ENCODE results near the gene ZNF561.
"Not testable (repeated sequence)": the region's sequence is repeated elsewhere in the genome, so short reads cannot be mapped to it uniquely, and the experiment has no call there.

ZNF561 gene

GRCh38 chr19:9620842-9621155 is 233 bp downstream of the ZNF561 start:
- Mint-ChIP-seq H3K4me3 (peak overlapping the region; percentile 96 to 99), H3K4me1 (ENCODE audit: low read depth in 2 of 2) (peaks cover 18 to 19% of the 10 kb centered on the region in 2 donors), H3K27me3 (no peaks in the 10 kb centered on the region), H3K27ac (peak overlapping the region; percentile 100), H3K36me3 (ENCODE audit: insufficient read depth) (peaks cover 52% of the 10 kb centered on the region), H3K9me3 (peaks cover 0 to 2% of the 10 kb centered on the region in 2 donors)
- DNase-seq (no peak), ATAC-seq (replicated peaks) (no peak)

GRCh38 chr19:9615844-9616243 is 5.2 kb downstream of the ZNF561 start:
- no peak overlapping the region for H3K4me3 Mint-ChIP-seq
- no peak overlapping the region for H3K27ac Mint-ChIP-seq
- H3K36me3 Mint-ChIP-seq (ENCODE audit: insufficient read depth) = peaks cover 88% of the 10 kb centered on the region

GRCh38 chr19:9610484-9611113 is 10.4 kb downstream of the ZNF561 start:
- Mint-ChIP-seq H3K9me3 (peaks cover 0 to 10% of the 10 kb centered on the region in 2 donors), H3K27me3 (no peaks in the 10 kb centered on the region), H3K27ac (no peak overlapping the region), H3K36me3 (ENCODE audit: insufficient read depth) (peaks cover 52% of the 10 kb centered on the region), H3K4me3 (no peak overlapping the region), H3K4me1 (ENCODE audit: low read depth in 2 of 2) (no peaks in the 10 kb centered on the region)
- ATAC-seq (replicated peaks) (no peak), DNase-seq (no peak)

More at GRCh38 chr19:9615844-9616243, 5.2 kb downstream of the ZNF561 start:
- Mint-ChIP-seq H3K27me3 (no peaks in the 10 kb centered on the region), H3K4me1 (ENCODE audit: low read depth in 2 of 2) (peaks cover 5 to 6% of the 10 kb centered on the region in 2 donors), H3K9me3 (peaks cover 0 to under 1% of the 10 kb centered on the region in 2 donors)
- ATAC-seq (replicated peaks) (no peak), DNase-seq (no peak)

- Mint-ChIP-seq H3K4me1 (ENCODE audit: low read depth in 2 of 2) (no peaks in the 10 kb centered on the region), H3K36me3 (ENCODE audit: insufficient read depth) (peaks cover 35% of the 10 kb centered on the region), H3K4me3 (no peak overlapping the region), H3K27ac (no peak overlapping the region), H3K27me3 (no peaks in the 10 kb centered on the region), H3K9me3 (peaks cover 0 to 10% of the 10 kb centered on the region in 2 donors)
- DNase-seq (no peak), ATAC-seq (replicated peaks) (no peak)
Observed at GRCh38 chr19:9608912-9609311, 12.1 kb downstream of the ZNF561 start.

GRCh38 chr19:9597027-9597426 is 24.0 kb downstream of the ZNF561 start:
- ATAC-seq (replicated peaks) (no peak), DNase-seq (no peak)
- Mint-ChIP-seq H3K9me3 (peaks cover 3 to 7% of the 10 kb centered on the region in 2 donors), H3K4me1 (ENCODE audit: low read depth in 2 of 2) (no peaks in the 10 kb centered on the region), H3K27ac (no peak overlapping the region), H3K27me3 (peaks cover 25 to 32% of the 10 kb centered on the region in 2 donors), H3K4me3 (no peak overlapping the region), H3K36me3 (ENCODE audit: insufficient read depth) (no peaks in the 10 kb centered on the region)

GRCh38 chr19:9586764-9587163 is 34.3 kb downstream of the ZNF561 start:
- DNase-seq = peak; percentile 59 to 72 (median 65)

GRCh38 chr19:9584073-9584833 is 36.8 kb downstream of the ZNF561 start, which contains the start of gene ZNF121:
Gene ZNF121 (minus strand): TSS chr19:9584504. CDS start chr19:9568097, 16,407 bp downstream.
- Mint-ChIP-seq H3K4me1 (ENCODE audit: low read depth in 2 of 2) (peaks cover 21 to 28% of the 10 kb centered on the region in 2 donors), H3K27me3 (peaks cover 0 to 10% of the 10 kb centered on the region in 2 donors), H3K4me3 (peak within 1 kb of the TSS; percentile 95), H3K9me3 (no peaks in the 10 kb centered on the region), H3K36me3 (ENCODE audit: insufficient read depth) (peaks cover 11% of the 10 kb centered on the region), H3K27ac (peak within 1 kb of the TSS; percentile 97 to 98)
- ATAC-seq (replicated peaks) = peak; percentile 86
- peak; percentile 75 to 77 (median 75) for DNase-seq

More at GRCh38 chr19:9586764-9587163, 34.3 kb downstream of the ZNF561 start:
- no peaks in the 10 kb centered on the region for H3K9me3 Mint-ChIP-seq
- peaks cover 8% of the 10 kb centered on the region for H3K36me3 Mint-ChIP-seq (ENCODE audit: insufficient read depth)
- ATAC-seq (replicated peaks) = peak; percentile 53
- H3K27me3 Mint-ChIP-seq = peaks cover 4 to 24% of the 10 kb centered on the region in 2 donors
- no peak overlapping the region for H3K27ac Mint-ChIP-seq
- H3K4me1 Mint-ChIP-seq (ENCODE audit: low read depth in 2 of 2) = peaks cover 9 to 12% of the 10 kb centered on the region in 2 donors
- no peak overlapping the region for H3K4me3 Mint-ChIP-seq

GRCh38 chr19:9582081-9582725 is 38.8 kb downstream of the ZNF561 start:
- not testable (repeated sequence) for H3K27me3 Mint-ChIP-seq; H3K9me3 Mint-ChIP-seq; DNase-seq; ATAC-seq (replicated peaks)
- Mint-ChIP-seq H3K27ac (peak overlapping the region; percentile 39 to 70), H3K4me3 (peak overlapping the region; percentile 62 to 66), H3K36me3 (ENCODE audit: insufficient read depth) (peaks cover 14% of the 10 kb centered on the region), H3K4me1 (ENCODE audit: low read depth in 2 of 2) (peaks cover 35 to 45% of the 10 kb centered on the region in 2 donors)

- peaks cover 26% of the 10 kb centered on the region for H3K36me3 Mint-ChIP-seq (ENCODE audit: insufficient read depth)
- ATAC-seq (replicated peaks) = no peak
- H3K9me3 Mint-ChIP-seq = no peaks in the 10 kb centered on the region
- peak overlapping the region in 1 of 2 donors; percentile 48 for H3K27ac Mint-ChIP-seq
- DNase-seq = no peak
- peaks cover 37 to 56% of the 10 kb centered on the region in 2 donors for H3K4me1 Mint-ChIP-seq (ENCODE audit: low read depth in 2 of 2)
- H3K4me3 Mint-ChIP-seq = peak overlapping the region in 1 of 2 donors; percentile 34
- no peaks in the 10 kb centered on the region for H3K27me3 Mint-ChIP-seq
Observed at GRCh38 chr19:9580728-9581127, 40.3 kb downstream of the ZNF561 start.

- Mint-ChIP-seq H3K9me3 (peaks cover 12 to 14% of the 10 kb centered on the region in 2 donors), H3K27ac (no peak overlapping the region), H3K27me3 (no peaks in the 10 kb centered on the region), H3K4me3 (no peak overlapping the region), H3K36me3 (ENCODE audit: insufficient read depth) (peaks cover 48% of the 10 kb centered on the region), H3K4me1 (ENCODE audit: low read depth in 2 of 2) (peaks cover 10 to 16% of the 10 kb centered on the region in 2 donors)
- no peak for ATAC-seq (replicated peaks)
- no peak for DNase-seq
Observed at GRCh38 chr19:9570255-9570654, 50.8 kb downstream of the ZNF561 start.

GRCh38 chr19:9566729-9567128 is 54.3 kb downstream of the ZNF561 start:
- H3K9me3 Mint-ChIP-seq = peaks cover 5 to 12% of the 10 kb centered on the region in 2 donors
- no peaks in the 10 kb centered on the region for H3K27me3 Mint-ChIP-seq
- H3K36me3 Mint-ChIP-seq (ENCODE audit: insufficient read depth) = peaks cover 64% of the 10 kb centered on the region
- ATAC-seq (replicated peaks) = no peak
- H3K4me3 Mint-ChIP-seq = no peak overlapping the region
- peaks cover 0 to 2% of the 10 kb centered on the region in 2 donors for H3K4me1 Mint-ChIP-seq (ENCODE audit: low read depth in 2 of 2)
- DNase-seq = no peak
- H3K27ac Mint-ChIP-seq = no peak overlapping the region

- Mint-ChIP-seq H3K27me3 (no peaks in the 10 kb centered on the region), H3K4me3 (no peak overlapping the region), H3K27ac (no peak overlapping the region), H3K9me3 (peaks cover 5 to 12% of the 10 kb centered on the region in 2 donors), H3K36me3 (ENCODE audit: insufficient read depth) (peaks cover 68% of the 10 kb centered on the region), H3K4me1 (ENCODE audit: low read depth in 2 of 2) (peaks cover 0 to 2% of the 10 kb centered on the region in 2 donors)
- ATAC-seq (replicated peaks) (no peak), DNase-seq (no peak)
Observed at GRCh38 chr19:9565900-9566705, 54.9 kb downstream of the ZNF561 start.
